AG09319 (cell line): ENCODE data around the gene SPINT2.

Experiments
- DNase-seq: peaks from one replicate; pipeline ENCODE4 v3.0.0-alpha.2; 2010; ENCODE audit warnings: low read depth; ENCODE audit errors: extremely low read depth
- CTCF ChIP-seq: IDR thresholded peaks from 2 replicates; pipeline ENCODE4 v1.5.1; 2011; ENCODE audit warnings: low read depth, mild to moderate bottlenecking, inconsistent platforms, low read length, moderate library complexity

SPINT2 gene

GRCh38 chr19:38318660-38319059 is 54.3 kb downstream of the SPINT2 start:
- TF ChIP-seq CTCF: no peak
- no peak for DNase-seq

DNA sequence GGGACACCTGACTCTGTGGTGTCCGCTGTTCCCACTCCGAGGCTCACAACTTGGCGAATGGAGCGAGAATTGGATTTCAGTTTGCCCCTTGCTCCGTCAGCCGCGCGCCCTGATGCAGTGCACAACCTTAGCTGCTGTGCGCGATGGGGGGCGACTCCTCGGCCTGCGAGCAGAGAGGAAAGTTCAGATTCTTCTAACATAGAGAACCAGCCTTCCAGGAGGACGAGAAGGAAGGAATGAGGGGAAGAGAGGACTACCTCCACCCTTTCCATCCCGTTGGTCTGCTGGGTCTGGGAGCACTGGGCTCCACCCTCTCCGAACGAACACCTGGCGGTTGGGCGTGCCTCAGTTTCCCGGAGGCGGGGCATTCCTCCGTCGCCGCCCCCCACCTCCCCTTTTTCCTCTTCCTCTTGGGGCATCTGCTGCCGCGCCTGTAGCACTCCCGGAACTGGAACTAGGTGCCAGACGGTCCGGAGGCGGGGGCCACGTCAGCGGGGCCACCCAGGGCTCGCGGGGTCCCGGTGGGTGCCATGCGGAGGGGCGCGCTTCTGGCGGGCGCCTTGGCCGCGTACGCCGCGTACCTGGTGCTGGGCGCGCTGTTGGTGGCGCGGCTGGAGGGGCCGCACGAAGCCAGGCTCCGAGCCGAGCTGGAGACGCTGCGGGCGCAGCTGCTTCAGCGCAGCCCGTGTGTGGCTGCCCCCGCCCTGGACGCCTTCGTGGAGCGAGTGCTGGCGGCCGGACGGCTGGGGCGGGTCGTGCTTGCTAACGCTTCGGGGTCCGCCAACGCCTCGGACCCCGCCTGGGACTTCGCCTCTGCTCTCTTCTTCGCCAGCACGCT is 55.3 kb downstream of the SPINT2 start, which contains the start of gene KCNK6:
Gene KCNK6, plus strand, starts transcription at position 425 of the 838 bp plus-strand sequence. Its CDS starts 106 bp downstream, at position 531.
- no peak for DNase-seq
- TF ChIP-seq CTCF: no peak

GRCh38 chr19:38320969-38321339 is 56.6 kb downstream of the SPINT2 start:
- TF ChIP-seq CTCF: no peak

DNA sequence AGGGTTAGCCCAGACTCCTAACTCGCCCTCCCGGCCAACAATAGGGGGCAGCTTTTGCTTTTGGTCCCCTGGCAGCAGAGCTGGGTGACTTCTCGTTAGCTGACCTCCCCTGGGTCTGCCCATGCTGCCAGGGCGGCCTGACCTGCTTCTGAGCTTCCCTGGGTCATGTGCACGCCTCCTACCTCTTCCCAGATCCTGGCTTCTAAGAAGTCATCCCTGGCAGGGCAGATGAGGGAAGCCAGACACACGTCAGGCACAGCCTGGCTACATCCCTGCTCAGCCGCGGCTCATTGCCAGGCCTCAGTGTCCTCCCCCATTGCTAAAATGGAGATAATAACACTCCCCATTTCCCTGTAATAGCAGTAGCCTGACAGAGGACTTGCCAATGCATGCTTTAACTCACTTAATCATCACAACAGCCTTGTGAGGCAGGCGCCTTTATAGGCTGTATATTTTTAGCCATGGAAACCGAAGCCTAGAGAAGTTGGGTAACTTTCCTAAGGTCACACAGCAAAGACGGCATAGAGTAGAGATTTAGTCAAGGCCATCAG is 57.3 kb downstream of the SPINT2 start:
- no peak for DNase-seq
- TF ChIP-seq CTCF: no peak

More at GRCh38 chr19:38320969-38321339, 56.6 kb downstream of the SPINT2 start:
- no peak for DNase-seq

DNA sequence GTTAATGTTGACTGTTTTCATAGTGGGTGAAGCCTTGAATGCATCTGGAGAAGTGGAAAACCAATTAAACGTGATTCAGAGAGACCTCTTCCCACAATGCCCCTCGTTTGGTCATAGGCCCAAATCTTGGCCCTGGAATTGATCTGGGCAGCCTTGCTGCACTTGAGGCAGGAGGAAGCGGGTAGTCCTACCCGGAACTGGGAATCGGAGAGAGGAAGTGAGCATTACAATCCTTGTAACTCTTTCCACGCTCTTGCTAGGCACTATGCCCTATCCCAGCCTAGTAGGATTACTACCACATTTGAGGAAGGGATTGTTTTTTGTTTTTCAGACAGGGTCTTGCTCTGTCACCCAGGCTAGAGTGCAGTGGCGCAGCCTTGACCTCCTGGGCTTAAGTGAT is 58.9 kb downstream of the SPINT2 start:
- no peak for TF ChIP-seq CTCF
- DNase-seq: no peak

DNA sequence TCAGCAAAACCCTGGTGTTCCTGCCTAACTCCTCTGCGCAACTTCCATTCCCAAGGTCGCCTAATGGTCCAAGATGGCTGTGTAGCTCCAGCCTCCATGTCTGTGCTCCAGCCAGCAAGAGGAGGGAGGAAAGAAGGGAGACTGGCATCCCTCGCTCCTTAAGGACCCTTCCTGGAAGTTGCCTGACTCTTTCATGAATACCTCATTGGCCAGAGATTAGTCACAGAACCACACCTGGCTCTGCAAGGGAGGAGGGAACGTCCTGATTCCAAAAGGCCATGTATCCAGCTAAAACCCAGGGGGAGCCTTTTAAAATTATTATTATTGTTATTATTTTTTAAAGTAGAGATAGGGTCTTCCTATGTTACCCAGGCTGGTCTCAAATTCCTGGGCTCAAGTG is 60.1 kb downstream of the SPINT2 start:
- no peak for TF ChIP-seq CTCF
- DNase-seq: no peak

- no peak for DNase-seq
- TF ChIP-seq CTCF: no peak
These were observed 62.2 kb downstream of the SPINT2 start for GRCh38 chr19:38326591-38326990.
